Ammon's horn (tissue), 1 donor: Measurements from ENCODE around the gene NAPEPLD.
"Not testable (repeated sequence)": the region's sequence is repeated elsewhere in the genome, so short reads cannot be mapped to it uniquely, and the experiment has no call there.

Experiments
- DNase-seq: peaks from one replicate; pipeline ENCODE4 v3.0.0-alpha.2; 2016; ENCODE audit warnings: low spot score

Gene NAPEPLD

GRCh38 chr7:103144754-103145153 is 4.1 kb downstream of the NAPEPLD start:
- DNase-seq, result not testable (repeated sequence)

- DNase-seq, result no peak
Observed at GRCh38 chr7:103143868-103144267, 5.0 kb downstream of the NAPEPLD start.

DNA sequence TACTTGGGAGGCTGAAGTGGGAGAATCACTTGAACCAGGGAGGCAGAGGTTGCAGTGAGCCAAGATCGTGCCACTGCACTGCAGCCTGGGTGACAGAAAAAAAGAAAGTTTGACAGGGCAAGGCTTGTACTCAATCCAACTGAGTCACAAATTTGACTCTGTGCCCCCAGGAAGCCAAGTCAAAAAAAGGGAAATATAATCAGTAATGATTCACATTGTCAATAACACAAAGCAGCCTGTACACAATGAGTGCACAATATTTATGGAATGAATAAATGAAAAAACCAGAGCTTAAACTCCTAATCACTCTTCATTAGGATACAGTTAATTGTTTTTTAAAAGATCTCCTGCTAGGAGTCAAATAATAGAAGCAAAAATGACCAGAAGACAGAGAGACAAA is 6.4 kb downstream of the NAPEPLD start:
- DNase-seq, result no peak

- DNase-seq, result no peak
Observed at GRCh38 chr7:103141753-103142404, 7.0 kb downstream of the NAPEPLD start.

- no peak for DNase-seq
Observed at GRCh38 chr7:103140685-103141084, 8.2 kb downstream of the NAPEPLD start.

GRCh38 chr7:103140061-103140460 is 8.8 kb downstream of the NAPEPLD start:
- no peak for DNase-seq

- no peak for DNase-seq
Observed at GRCh38 chr7:103134836-103135554, 13.9 kb downstream of the NAPEPLD start.

- no peak for DNase-seq
Observed at GRCh38 chr7:103132995-103133688, 15.8 kb downstream of the NAPEPLD start.

DNA sequence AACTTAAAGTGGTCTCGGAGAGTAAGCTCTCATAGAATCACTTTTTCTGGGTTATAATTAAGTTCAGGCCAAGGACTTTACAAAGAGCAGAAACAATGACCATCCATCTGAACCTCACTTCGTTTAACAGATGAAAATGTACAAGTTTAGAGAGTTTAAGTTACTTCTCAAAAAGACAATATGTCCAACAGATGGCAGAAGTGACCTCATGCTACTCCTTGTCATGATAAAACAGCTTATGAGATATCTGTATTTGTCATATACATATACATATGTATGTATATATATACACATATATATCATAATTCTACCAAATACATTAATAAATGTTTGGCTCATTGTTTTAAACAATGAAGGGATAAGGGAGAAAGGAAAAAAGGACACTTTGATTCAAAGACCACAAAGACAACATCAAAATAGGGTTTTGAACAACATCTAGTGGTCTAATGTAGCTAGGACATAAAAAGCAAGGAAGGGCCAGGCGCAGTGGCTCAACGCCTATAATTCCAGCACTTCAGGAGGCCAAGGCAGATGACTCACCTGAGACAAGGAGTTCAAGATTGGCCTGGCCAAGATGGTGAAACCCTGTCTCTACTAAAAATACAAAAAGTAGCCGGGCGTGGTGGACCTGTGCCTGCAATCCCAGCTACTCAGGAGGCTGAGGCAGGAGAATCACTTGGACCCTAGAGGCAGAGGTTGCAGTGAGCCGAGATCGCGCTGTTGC is 17.8 kb downstream of the NAPEPLD start:
- no peak for DNase-seq

GRCh38 chr7:103129702-103130549 is 19.0 kb downstream of the NAPEPLD start:
- DNase-seq, result no peak

DNA sequence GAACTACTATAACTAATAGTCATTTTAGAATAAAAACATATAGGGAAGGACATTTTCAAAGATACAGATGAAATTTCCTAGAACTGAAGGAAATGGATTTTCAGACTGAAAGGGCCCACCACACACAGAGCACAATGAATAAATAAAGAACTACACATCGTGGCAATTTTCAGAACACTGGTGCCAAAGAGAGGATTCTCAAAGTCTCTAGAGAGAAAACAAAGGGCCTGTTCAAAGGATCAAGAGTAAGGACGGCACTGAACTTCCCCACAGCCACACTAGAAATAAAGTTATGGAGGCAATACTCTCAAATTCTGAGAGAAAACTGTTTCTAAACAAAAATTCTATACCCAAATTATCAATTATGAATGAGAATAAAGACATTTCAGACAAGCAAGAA is 21.9 kb downstream of the NAPEPLD start:
- DNase-seq, result peak; percentile 74

DNA sequence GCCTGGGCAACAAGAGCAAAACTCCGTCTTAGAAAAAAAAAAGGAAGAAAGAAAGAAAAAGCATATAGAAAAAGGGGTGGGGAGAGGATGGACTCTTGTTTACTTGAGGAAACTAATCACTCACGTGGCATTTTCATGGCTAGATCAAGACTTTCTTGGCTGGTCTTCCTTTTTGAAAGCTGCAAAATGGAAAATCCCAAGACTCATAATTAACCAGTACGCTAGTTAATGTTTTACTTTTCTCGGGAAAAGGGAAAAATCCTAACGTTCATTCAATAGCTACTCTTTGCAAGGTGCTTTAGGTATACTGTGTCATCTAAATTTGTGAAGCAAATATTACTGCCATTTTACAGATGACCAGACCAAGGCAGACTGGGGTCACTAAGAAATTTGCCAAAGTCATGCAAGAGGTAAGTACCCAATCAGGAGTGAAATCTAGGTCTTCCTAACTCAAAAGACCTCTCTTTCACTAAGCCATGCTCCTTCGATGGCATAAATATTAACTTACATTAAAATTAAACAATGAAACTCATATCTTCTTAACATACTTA is 24.4 kb downstream of the NAPEPLD start:
- no peak for DNase-seq

- DNase-seq, result no peak
Observed at GRCh38 chr7:103123529-103123928, 25.4 kb downstream of the NAPEPLD start.

DNA sequence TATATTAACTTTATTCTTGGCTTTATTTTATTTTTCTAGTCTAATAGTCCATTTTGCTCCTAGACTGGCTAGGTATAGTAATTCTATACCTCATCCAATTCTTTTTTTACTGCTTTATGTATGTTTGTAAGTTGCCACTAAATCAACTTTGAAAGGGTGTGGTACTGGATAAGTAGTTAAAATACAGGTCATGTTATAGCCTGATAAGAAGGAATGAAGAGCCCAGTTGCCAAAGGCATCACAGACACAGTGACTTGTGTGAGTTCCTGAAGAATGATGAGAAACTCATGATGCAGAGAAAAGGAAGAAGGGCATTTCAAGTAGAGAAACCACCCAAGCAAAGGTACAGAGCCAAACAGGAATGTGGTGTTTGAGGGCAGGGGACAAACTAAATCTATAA is 27.3 kb downstream of the NAPEPLD start:
- DNase-seq, result no peak

GRCh38 chr7:103120362-103120761 is 28.5 kb downstream of the NAPEPLD start:
- no peak for DNase-seq

- no peak for DNase-seq
Observed at GRCh38 chr7:103119791-103120291, 29.1 kb downstream of the NAPEPLD start.

DNA sequence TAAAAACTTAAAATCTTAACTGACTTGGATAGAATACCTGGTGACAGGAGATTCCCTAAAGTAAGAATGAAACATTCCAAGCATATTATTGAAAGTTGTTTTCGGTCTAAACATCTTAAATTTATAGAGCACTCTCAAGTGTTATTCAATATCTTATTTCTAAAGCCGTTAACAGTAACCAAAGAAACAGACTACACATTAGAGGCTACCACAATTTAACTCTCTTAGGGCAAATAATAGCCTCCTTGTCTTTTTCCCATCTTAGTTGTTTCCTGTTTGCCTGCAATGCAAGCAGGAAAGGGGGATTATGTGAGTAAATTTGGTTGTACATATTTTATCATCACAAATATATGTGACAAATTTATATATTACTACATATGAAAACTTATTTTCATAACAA is 31.4 kb downstream of the NAPEPLD start:
- DNase-seq, result no peak

- peak; percentile 78 for DNase-seq
Observed at GRCh38 chr7:103116991-103117390, 31.9 kb downstream of the NAPEPLD start.

DNA sequence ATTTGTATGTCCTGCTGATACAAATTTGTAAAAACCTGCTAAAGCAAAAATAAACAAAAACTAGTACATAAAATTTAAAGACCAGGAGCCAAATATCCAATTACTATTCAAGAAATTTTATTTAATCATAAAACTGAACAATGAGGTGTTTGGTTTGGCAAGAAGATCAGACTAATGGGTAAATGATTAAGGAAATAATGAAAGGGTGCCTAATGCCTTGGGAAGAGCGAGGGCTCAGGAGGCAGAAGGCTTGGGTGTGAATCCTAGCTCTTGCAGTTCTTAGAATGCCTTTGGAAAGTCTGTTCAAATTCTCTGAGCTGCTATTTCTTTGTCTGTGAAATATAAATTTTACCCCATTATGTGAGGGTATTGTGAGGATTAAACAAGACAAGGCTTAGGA is 32.4 kb downstream of the NAPEPLD start:
- DNase-seq, result no peak

DNA sequence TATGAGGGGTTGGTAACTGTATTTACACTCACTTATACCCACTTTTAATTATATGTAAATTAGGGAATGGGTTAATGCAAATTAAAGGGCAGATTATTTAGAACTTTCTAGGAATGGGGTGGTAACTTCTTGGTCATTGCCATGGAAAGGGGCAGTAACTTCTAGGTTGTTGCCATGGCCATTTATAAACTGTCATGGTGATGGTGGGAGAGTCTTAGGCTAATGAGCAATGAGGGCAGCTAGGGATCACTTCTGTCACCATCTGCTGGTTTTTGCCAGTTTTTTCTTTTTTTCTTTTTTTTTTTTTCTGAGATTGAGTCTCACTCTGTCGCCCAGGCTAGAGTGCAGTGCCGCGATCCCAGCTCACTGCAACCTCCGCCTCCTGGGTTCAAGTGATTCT is 33.1 kb downstream of the NAPEPLD start:
- no peak for DNase-seq

DNA sequence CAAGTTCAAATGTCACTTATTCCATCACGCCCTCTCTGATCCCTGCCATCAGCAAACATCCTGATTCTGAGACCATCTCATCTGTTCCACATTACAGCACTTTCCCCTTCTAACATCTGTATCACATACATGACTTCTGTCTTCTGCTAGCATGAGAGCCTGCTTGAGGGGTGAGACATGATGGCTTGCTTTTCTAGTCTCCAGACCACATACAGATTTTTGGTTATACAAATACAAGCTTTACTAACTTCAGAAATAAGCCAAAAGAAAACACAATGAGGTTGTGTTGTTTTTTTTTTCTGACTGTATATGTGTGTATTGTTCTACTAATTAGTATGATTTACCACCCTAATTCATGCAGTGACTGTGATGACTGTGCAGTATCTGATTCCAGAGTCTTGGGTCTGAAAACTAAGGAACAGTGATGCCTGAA is 34.3 kb downstream of the NAPEPLD start:
- peak; percentile 58 for DNase-seq
